ENCODE data around the gene NDUFA7. TPM values are rescaled to one million over a fixed set of nuclear protein-coding genes. Genes with fewer than 3 reads are reported as not detected.

The NDUFA7 gene
- total and polyA plus RNA-seq, 5 donors from 2014 or later: 27.4 to 181 (median 146) TPM

DNA sequence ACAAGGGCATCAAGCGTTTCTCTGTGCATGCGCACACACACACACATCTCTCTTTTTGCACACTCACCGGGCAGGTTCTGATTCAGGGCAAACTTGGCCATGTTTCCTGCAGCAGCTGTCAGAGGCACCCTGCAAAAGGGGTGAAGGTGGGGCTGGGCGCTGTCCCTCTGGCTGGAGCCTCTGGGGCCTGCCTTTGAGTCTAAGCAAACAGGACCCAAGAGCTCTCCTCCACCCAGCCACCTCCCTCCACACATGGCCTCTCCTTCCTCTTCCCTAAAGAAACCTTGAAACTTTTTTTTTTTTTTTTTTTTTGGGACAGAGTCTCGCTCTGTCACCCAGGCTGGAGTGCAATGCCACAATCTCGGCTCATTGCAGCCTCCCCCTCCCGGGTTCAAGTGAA lies 16.6 kb upstream of the NDUFA7 start:
- H3K4me3 Mint-ChIP-seq: no peak overlapping the region
- no peaks in the 10 kb centered on the region for H3K27me3 ChIP-seq (ENCODE audit: control insufficient read depth, insufficient read depth, low read length)
- H3K36me3 Mint-ChIP-seq: peaks cover 3% of the 10 kb centered on the region

DNA sequence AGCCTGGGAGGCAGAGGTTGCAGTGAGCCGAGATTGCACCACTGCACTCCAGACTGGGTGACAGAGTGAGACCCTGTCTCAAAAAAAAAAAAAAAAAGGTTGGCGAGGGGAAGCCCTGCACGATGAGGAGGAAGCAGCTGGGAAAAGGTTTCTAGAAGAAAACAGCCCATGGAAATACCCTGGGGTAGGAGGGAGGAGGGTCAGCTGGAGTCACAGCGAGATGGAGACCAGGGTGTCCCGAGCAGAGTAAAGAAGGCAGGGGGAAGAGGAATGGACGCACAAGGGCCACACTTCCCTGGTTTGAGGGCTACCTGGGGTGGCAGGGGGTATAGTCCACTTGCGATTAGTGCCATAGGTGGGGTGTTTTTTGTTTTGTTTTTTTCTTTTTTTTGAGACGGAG lies 15.5 kb upstream of the NDUFA7 start:
- H3K9me3 ChIP-seq (ENCODE audit: control insufficient read depth in 2 of 2, low read length in 2 of 2): no peaks in the 10 kb centered on the region
- H3K27me3 ChIP-seq (ENCODE audit: control insufficient read depth, insufficient read depth, low read length): no peaks in the 10 kb centered on the region
- no peaks in the 10 kb centered on the region for H3K36me3 ChIP-seq (ENCODE audit: control insufficient read depth, insufficient read depth, low read length)
- no peak overlapping the region for H3K4me3 Mint-ChIP-seq
- no peak overlapping the region for H3K27ac ChIP-seq (ENCODE audit: insufficient read depth, low read length, poor library complexity, severe bottlenecking)
- peaks cover 0 to 11% (median 7%) of the 10 kb centered on the region in 4 donors for H3K4me1 Mint-ChIP-seq
- ATAC-seq (ENCODE audit: low read depth in 2 of 2) (no peak), DNase-seq (no peak)
- H3K4me3 ChIP-seq (ENCODE audit: low read depth, low read length): no peak overlapping the region
- H3K27me3 Mint-ChIP-seq: peaks cover 38% of the 10 kb centered on the region
- no peak overlapping the region for H3K27ac Mint-ChIP-seq
- H3K9me3 Mint-ChIP-seq: peaks cover 0 to 4% (median 0%) of the 10 kb centered on the region in 7 donors
- H3K4me1 ChIP-seq (ENCODE audit: control insufficient read depth, insufficient read depth, low read length, poor library complexity, severe bottlenecking): peaks cover 20% of the 10 kb centered on the region
- peaks cover 3% of the 10 kb centered on the region for H3K36me3 Mint-ChIP-seq

More for the DNA sequence above, 16.6 kb upstream of the NDUFA7 start:
- Mint-ChIP-seq H3K4me1 (peaks cover 0 to 16% (median 9%) of the 10 kb centered on the region in 4 donors), H3K27me3 (peaks cover 41% of the 10 kb centered on the region), H3K27ac (no peak overlapping the region), H3K9me3 (peaks cover 0 to 4% (median 0%) of the 10 kb centered on the region in 7 donors)
- H3K4me1 ChIP-seq (ENCODE audit: control insufficient read depth, insufficient read depth, low read length, poor library complexity, severe bottlenecking): peaks cover 27% of the 10 kb centered on the region
- no peaks in the 10 kb centered on the region for H3K36me3 ChIP-seq (ENCODE audit: control insufficient read depth, insufficient read depth, low read length)
- no peak for DNase-seq
- H3K27ac ChIP-seq (ENCODE audit: insufficient read depth, low read length, poor library complexity, severe bottlenecking): no peak overlapping the region
- H3K4me3 ChIP-seq (ENCODE audit: low read depth, low read length): no peak overlapping the region
- no peak for ATAC-seq (ENCODE audit: low read depth in 2 of 2)
- H3K9me3 ChIP-seq (ENCODE audit: control insufficient read depth in 2 of 2, low read length in 2 of 2): no peaks in the 10 kb centered on the region

GRCh38 chr19:8336072-8336569 lies 14.9 kb upstream of the NDUFA7 start:
- no peaks in the 10 kb centered on the region for H3K9me3 ChIP-seq (ENCODE audit: control insufficient read depth in 2 of 2, low read length in 2 of 2)
- H3K4me3 Mint-ChIP-seq: peak overlapping the region in 2 of 4 donors; percentile 16 to 61
- H3K4me3 ChIP-seq (ENCODE audit: low read depth, low read length): no peak overlapping the region
- H3K36me3 ChIP-seq (ENCODE audit: control insufficient read depth, insufficient read depth, low read length): no peaks in the 10 kb centered on the region
- H3K27ac ChIP-seq (ENCODE audit: insufficient read depth, low read length, poor library complexity, severe bottlenecking): no peak overlapping the region
- H3K4me1 ChIP-seq (ENCODE audit: control insufficient read depth, insufficient read depth, low read length, poor library complexity, severe bottlenecking): peaks cover 20% of the 10 kb centered on the region
- H3K27me3 ChIP-seq (ENCODE audit: control insufficient read depth, insufficient read depth, low read length): no peaks in the 10 kb centered on the region
- H3K27me3 Mint-ChIP-seq: peaks cover 34% of the 10 kb centered on the region
- no peak for ATAC-seq (ENCODE audit: low read depth in 2 of 2)
- H3K4me1 Mint-ChIP-seq: peaks cover 0 to 9% (median 7%) of the 10 kb centered on the region in 4 donors
- H3K9me3 Mint-ChIP-seq: peaks cover 0 to 4% (median 0%) of the 10 kb centered on the region in 7 donors
- no peak overlapping the region for H3K27ac Mint-ChIP-seq
- H3K36me3 Mint-ChIP-seq: peaks cover 3% of the 10 kb centered on the region
- DNase-seq: no peak

DNA sequence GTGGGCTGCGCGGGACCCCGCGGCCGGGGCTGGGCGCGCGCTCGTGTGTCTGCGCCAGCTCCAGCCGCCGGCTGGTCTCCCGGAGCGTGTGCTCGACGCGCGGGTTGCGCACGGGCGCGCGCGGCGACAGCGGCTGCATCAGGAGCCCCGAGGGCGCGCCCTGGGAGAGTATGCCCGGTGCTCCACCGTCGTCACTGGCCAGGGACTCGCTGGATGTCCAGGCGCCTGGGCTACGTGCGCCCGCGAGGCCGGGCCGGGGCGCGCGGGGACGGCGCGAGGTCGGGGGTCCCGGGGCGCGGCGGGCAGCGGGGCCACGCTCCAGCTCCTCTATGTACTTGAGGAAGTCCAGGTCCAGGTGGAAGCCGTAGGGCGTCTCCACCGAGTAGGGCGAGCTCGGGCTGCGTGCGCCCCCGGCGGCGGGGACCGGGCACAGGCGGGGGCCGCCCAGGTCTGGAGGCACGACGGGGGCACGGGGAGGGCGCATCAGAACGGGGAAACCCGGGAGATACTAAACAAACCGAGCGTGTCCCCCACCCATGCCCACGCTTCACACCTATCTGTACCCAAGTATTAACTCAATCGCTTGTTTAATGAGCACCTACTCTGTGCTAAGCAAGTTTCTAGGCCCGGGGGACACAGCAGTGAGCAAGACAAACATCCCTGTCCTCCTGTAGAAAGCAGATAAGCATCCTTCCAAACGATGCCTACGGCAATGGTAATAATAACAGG lies 14.3 kb upstream of the NDUFA7 start:
- H3K9me3 Mint-ChIP-seq: peaks cover 0 to 4% (median 0%) of the 10 kb centered on the region in 7 donors
- ATAC-seq (ENCODE audit: low read depth in 2 of 2) (peak in 1 of 2 donors; percentile 25), DNase-seq (peak in 2 of 3 donors; percentile 18 to 50)
- Histone ChIP-seq H3K27ac (ENCODE audit: insufficient read depth, low read length, poor library complexity, severe bottlenecking) (no peak overlapping the region), H3K36me3 (ENCODE audit: control insufficient read depth, insufficient read depth, low read length) (no peaks in the 10 kb centered on the region), H3K9me3 (ENCODE audit: control insufficient read depth in 2 of 2, low read length in 2 of 2) (no peaks in the 10 kb centered on the region), H3K4me1 (ENCODE audit: control insufficient read depth, insufficient read depth, low read length, poor library complexity, severe bottlenecking) (peaks cover 20% of the 10 kb centered on the region), H3K4me3 (ENCODE audit: low read depth, low read length) (no peak overlapping the region), H3K27me3 (ENCODE audit: control insufficient read depth, insufficient read depth, low read length) (no peaks in the 10 kb centered on the region)
- peaks cover 29% of the 10 kb centered on the region for H3K27me3 Mint-ChIP-seq
- no peak overlapping the region for H3K27ac Mint-ChIP-seq
- H3K4me1 Mint-ChIP-seq: peaks cover 0 to 7% (median 4%) of the 10 kb centered on the region in 4 donors
- peak overlapping the region in 2 of 4 donors; percentile 16 to 61 for H3K4me3 Mint-ChIP-seq
- peaks cover 3% of the 10 kb centered on the region for H3K36me3 Mint-ChIP-seq

DNA sequence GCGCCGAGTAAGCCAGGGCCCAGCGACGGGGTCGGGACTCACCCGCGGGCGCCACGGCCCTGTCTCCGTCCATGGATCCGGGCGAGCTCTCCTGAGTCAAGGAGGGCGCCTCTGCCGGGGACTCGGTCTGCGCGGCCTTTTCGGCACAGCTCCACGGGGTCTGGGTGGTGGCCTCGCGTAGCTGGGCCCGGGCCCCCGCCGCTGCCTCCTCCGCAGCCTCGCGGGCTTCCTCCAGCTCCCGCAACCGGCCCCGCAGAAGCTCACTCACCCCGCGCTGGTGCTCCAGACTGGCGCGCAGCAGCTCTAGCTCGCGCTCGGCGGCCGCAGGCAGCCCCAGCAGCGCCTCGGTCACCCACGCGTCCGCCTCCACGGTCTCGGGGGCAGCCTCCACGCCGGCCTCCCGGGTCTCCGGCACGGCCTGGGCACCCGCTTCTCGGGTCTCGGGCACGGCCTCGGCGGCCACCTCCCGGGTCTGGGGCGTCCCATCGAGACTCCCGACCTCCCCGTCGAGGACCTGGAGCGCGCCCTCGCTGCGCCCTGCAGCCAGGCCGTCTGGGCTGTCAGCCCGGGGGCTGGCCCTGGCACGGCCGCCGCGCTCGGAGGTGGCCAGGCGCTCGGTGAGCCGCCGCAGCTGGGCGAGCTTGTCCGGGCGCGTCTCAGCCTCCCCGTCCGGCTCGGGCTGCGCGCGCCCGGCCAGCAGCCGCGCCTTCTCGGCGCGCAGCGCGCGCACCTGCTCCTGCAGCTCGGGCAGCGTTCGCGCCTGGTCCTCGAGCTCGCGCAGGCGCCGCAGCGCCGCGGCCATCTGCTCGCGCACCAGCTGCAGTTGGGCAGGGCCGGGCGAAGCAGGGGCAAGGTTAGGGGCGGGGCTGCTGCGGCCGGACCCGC lies 13.5 kb upstream of the NDUFA7 start:
- ATAC-seq (ENCODE audit: low read depth in 2 of 2) (peak; percentile 21 to 28), DNase-seq (peak in 1 of 3 donors; percentile 49)
- Histone ChIP-seq H3K9me3 (ENCODE audit: control insufficient read depth in 2 of 2, low read length in 2 of 2) (no peaks in the 10 kb centered on the region), H3K27ac (ENCODE audit: insufficient read depth, low read length, poor library complexity, severe bottlenecking) (no peak overlapping the region), H3K4me1 (ENCODE audit: control insufficient read depth, insufficient read depth, low read length, poor library complexity, severe bottlenecking) (peaks cover 20% of the 10 kb centered on the region), H3K4me3 (ENCODE audit: low read depth, low read length) (no peak overlapping the region), H3K27me3 (ENCODE audit: control insufficient read depth, insufficient read depth, low read length) (no peaks in the 10 kb centered on the region), H3K36me3 (ENCODE audit: control insufficient read depth, insufficient read depth, low read length) (no peaks in the 10 kb centered on the region)
- Mint-ChIP-seq H3K27me3 (peaks cover 25% of the 10 kb centered on the region), H3K36me3 (peaks cover 3% of the 10 kb centered on the region), H3K4me3 (no peak overlapping the region), H3K9me3 (peaks cover 0 to 4% (median 0%) of the 10 kb centered on the region in 7 donors), H3K27ac (no peak overlapping the region), H3K4me1 (peaks cover 0 to 7% (median 2%) of the 10 kb centered on the region in 4 donors)

DNA sequence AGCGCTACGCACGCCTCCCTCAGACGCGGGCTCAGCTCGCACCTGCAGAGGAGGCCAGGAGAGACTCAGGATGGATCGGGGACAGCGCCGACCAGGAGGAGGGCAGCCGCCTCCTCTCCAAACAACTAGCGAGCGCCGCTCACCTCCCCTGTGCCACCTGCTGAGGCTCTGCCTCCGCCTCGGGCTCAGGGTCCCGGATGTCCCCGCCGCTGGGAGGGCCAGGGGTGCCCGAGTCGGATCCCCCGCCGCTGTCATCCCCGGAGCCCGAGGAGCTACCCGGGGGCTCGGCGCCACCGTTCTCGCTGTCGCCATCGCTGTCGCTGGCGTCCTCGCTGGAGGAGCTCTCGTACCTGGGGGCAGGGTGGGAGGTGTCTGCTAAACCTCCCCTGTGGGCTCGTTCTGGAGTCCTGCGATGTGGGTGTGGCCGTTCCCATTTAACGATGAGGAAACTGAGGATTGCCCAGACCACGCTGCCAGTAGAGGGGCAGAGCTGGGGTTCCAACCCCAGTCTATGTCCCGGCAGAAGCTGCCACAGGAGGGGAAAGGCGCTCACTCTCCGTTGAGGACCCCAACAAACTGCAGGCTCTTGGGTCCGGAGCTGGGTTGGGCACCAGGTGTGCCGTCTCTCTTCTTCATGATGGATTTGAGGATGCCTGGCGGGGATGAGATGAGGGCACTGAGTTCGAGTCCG lies 12.7 kb upstream of the NDUFA7 start:
- Histone ChIP-seq H3K36me3 (ENCODE audit: control insufficient read depth, insufficient read depth, low read length) (no peaks in the 10 kb centered on the region), H3K9me3 (ENCODE audit: control insufficient read depth in 2 of 2, low read length in 2 of 2) (no peaks in the 10 kb centered on the region), H3K27me3 (ENCODE audit: control insufficient read depth, insufficient read depth, low read length) (no peaks in the 10 kb centered on the region), H3K4me3 (ENCODE audit: low read depth, low read length) (no peak overlapping the region), H3K4me1 (ENCODE audit: control insufficient read depth, insufficient read depth, low read length, poor library complexity, severe bottlenecking) (peaks cover 20% of the 10 kb centered on the region), H3K27ac (ENCODE audit: insufficient read depth, low read length, poor library complexity, severe bottlenecking) (no peak overlapping the region)
- Mint-ChIP-seq H3K4me1 (peaks cover 0 to 7% (median 2%) of the 10 kb centered on the region in 4 donors), H3K27ac (no peak overlapping the region), H3K4me3 (no peak overlapping the region), H3K9me3 (peaks cover 0 to 2% (median 0%) of the 10 kb centered on the region in 7 donors), H3K27me3 (peaks cover 22% of the 10 kb centered on the region), H3K36me3 (peaks cover 2% of the 10 kb centered on the region)
- ATAC-seq (ENCODE audit: low read depth in 2 of 2) (no peak), DNase-seq (no peak)
